K562 (cell line): Measurements from ENCODE around the gene GNS. TPM values are rescaled to one million over a fixed set of nuclear protein-coding genes. Genes with fewer than 3 reads are reported as not detected.

Experiments used
- ATAC-seq: fragments of 200-7000 bp; cut with Tn5 transposase; 3 replicates; pipeline ENCODE4 v1.9.1; 2020; ENCODE audit warnings: moderate library complexity
- BruUV-seq: library from RNA; stranded (reverse); fragments of 400-500 nt; replicated peaks from 2 replicates; lab custom pipeline; 2021; lab: Mats Ljungman, UMichigan
- CTCF ChIA-PET: fragments of 300-600 bp; formaldehyde crosslinking; extraction: SDS; loops from one replicate; lab custom pipeline; 2021; ENCODE audit warnings: low intra/inter-chr PET ratio; lab: Yijun Ruan, JAX
- POLR2A ChIA-PET: fragments of 300-600, 350-650 bp; sonication (Branson Sonifier 250); formaldehyde crosslinking; extraction: SDS; loops from one replicate; lab custom pipeline; 2021; ENCODE audit warnings: antibody characterized with exemption, inconsistent platforms; lab: Yijun Ruan, JAX
- DNase-seq, 4 experiments: peaks; one replicate each; pipeline versions ENCODE4 v3.0.0 to v3.0.0-alpha.2; 2011 to 2018; ENCODE audit warnings: low spot score in 3 of 4, mixed read lengths in 3 of 4; ENCODE audit errors: extremely low read depth in 1 of 4
- FAIRE-seq: peaks from 2 replicates; lab custom pipeline; 2011; peaks lifted over from hg19 to GRCh38; lab: Jason Lieb, UNC
- H2AFZ ChIP-seq: 2 replicates; pipeline ENCODE4 v1.6.0; 2011; ENCODE audit warnings: low read depth, low read length, control low read depth, inconsistent platforms
- H3K27ac ChIP-seq: fragments of 200-600 bp; 3 replicates; pipeline ENCODE4 v1.8.0; 2011; ENCODE audit warnings: low read depth, mild to moderate bottlenecking, control low read depth, inconsistent platforms, low read length, moderate library complexity, mixed read lengths; ENCODE audit errors: extremely low read depth
- H3K27me3 ChIP-seq, 2 experiments: fragments of 300-600 bp in 1 of 2; 2 replicates in 1 of 2; 3 replicates in 1 of 2; pipeline versions ENCODE4 v1.6.0 to v1.8.0; 2011; ENCODE audit warnings: inconsistent platforms in 2 of 2, low read length in 2 of 2, mild to moderate bottlenecking in 1 of 2, mixed read lengths in 1 of 2, moderate library complexity in 1 of 2; ENCODE audit not compliant: control insufficient read depth in 2 of 2, insufficient read depth in 2 of 2
- H3K36me3 ChIP-seq: fragments of 300-600 bp; 3 replicates; pipeline ENCODE4 v1.8.0; 2011; ENCODE audit warnings: mild to moderate bottlenecking, low read length, inconsistent platforms; ENCODE audit not compliant: control insufficient read depth, insufficient read depth
- H3K4me1 ChIP-seq, 2 experiments: fragments of 200-600 bp in 1 of 2; replicated peaks in 1 of 2; 2 replicates in 1 of 2; 3 replicates in 1 of 2; pipeline versions ENCODE4 v1.5.1 to v1.8.0; 2011; ENCODE audit warnings: inconsistent platforms in 2 of 2, low read length in 2 of 2, mild to moderate bottlenecking in 1 of 2, mixed read lengths in 1 of 2, moderate library complexity in 1 of 2; ENCODE audit not compliant: control insufficient read depth in 2 of 2, insufficient read depth in 2 of 2
- H3K4me2 ChIP-seq: 2 replicates; pipeline ENCODE4 v1.6.1; 2011; ENCODE audit warnings: low read length, control low read depth, inconsistent platforms, mixed read lengths; ENCODE audit not compliant: insufficient read depth
- H3K4me3 ChIP-seq: fragments of 200-600 bp; sonication (generic), shearing (Covaris generic); 2 replicates; pipeline ENCODE4 v1.5.1; 2016; ENCODE audit warnings: control low read depth, inconsistent platforms
- H3K79me2 ChIP-seq: fragments of 200-600 bp; 3 replicates; pipeline ENCODE4 v1.8.0; 2011; ENCODE audit warnings: low read length, inconsistent platforms; ENCODE audit not compliant: control insufficient read depth, insufficient read depth
- H3K9ac ChIP-seq, 2 experiments: 2 replicates each; pipeline versions ENCODE4 v1.6.0 to v1.6.1; 2011; ENCODE audit warnings: low read depth in 2 of 2, low read length in 2 of 2, control low read depth in 1 of 2, inconsistent platforms in 1 of 2, mild to moderate bottlenecking in 1 of 2, mixed read lengths in 1 of 2; ENCODE audit not compliant: insufficient read depth in 1 of 2
- H3K9me1 ChIP-seq: one replicate; pipeline ENCODE4 v1.6.0; 2011; ENCODE audit warnings: inconsistent platforms, mild to moderate bottlenecking, low read length, moderate library complexity; ENCODE audit not compliant: control insufficient read depth, insufficient read depth
- H3K9me3 ChIP-seq: replicated peaks from 2 replicates; pipeline ENCODE4 v1.5.1; 2011; ENCODE audit warnings: low read depth, low read length, inconsistent platforms; ENCODE audit not compliant: control insufficient read depth, insufficient read depth
- H4K20me1 ChIP-seq: replicated peaks from 2 replicates; pipeline ENCODE4 v1.6.1; 2011; ENCODE audit warnings: low read length, inconsistent platforms, mixed read lengths; ENCODE audit not compliant: control insufficient read depth, insufficient read depth
- BRD4 ChIP-seq: fragments of 200-600 bp; sonication (generic); IDR thresholded peaks from 2 replicates; pipeline ENCODE4 v1.6.1; 2017; ENCODE audit warnings: inconsistent platforms
- SAFB2 ChIP-seq: fragments of 200-400 bp; formaldehyde crosslinking; IDR thresholded peaks from 2 replicates; pipeline ENCODE4 v1.6.1; 2018; ENCODE audit warnings: borderline replicate concordance, low read length, low read depth, moderate library complexity; ENCODE audit not compliant: severe bottlenecking
- TAF7 ChIP-seq: fragments of 450-650 bp; IDR thresholded peaks from 2 replicates; pipeline ENCODE4 v1.6.1; 2016; ENCODE audit warnings: missing genetic modification characterization, missing compliant biosample characterization
- ZBTB49 ChIP-seq: sonication (generic); formaldehyde crosslinking; IDR thresholded peaks from 2 replicates; pipeline ENCODE4 v1.8.0; 2022; ENCODE audit warnings: missing genetic modification reagents, mild to moderate bottlenecking, borderline replicate concordance
- ZNF217 ChIP-seq: sonication (generic); formaldehyde crosslinking; IDR thresholded peaks from 2 replicates; pipeline ENCODE4 v1.8.0; 2022; ENCODE audit warnings: mild to moderate bottlenecking, missing genetic modification reagents
- ZNF347 ChIP-seq: fragments of 450-650 bp; formaldehyde crosslinking; IDR thresholded peaks from 2 replicates; pipeline ENCODE4 v1.4.0; 2020; ENCODE audit warnings: low read depth, mild to moderate bottlenecking, moderate library complexity
- WGBS: fragments of 100-300 bp; shearing (Covaris generic); methylation state at CpG from one replicate; pipeline ENCODE4 v1.1.6; 2016; ENCODE audit warnings: low coverage, mixed read lengths; ENCODE audit not compliant: insufficient coverage; ENCODE audit errors: missing lambda C conversion rate; 5-methylcytosine and 5-hydroxymethylcytosine counted together
- in situ Hi-C: fragments of 300-500 bp; cut with MboI; formaldehyde crosslinking; loops from 4 replicates; pipeline ENCODE4 v1.15.0; 2018; ENCODE audit warnings: inconsistent platforms, mixed read lengths
- intact Hi-C: fragments of 100-400 bp; cut with micrococcal nuclease; formaldehyde crosslinking; loops from 2 replicates; pipeline ENCODE4 v1.14.2; 2022
- polyA plus RNA-seq, 8 experiments: library from polyadenylated mRNA; depleted of rRNA in 4 of 8; stranded (reverse) in 5 of 8; unstranded in 3 of 8; fragments of >200 nt; fragmentation: Nextera tagmentation in 2 of 8; fragmentation: Illumina TruSeq in 1 of 8; extraction: Ambion mirVana in 2 of 8; extraction: Trizol in 1 of 8; gene quantifications; 2 replicates each; pipeline versions ENCODE4 v1.2.1 to v1.2.3, GENCODE V29; 2011 to 2014; ENCODE audit warnings: inconsistent platforms in 1 of 8, missing spikeins in 1 of 8
- total RNA-seq, 7 experiments: library from RNA; depleted of rRNA in 6 of 7; stranded (reverse); fragments of >200 nt in 6 of 7; fragmentation: Illumina TruSeq in 2 of 7; extraction: Trizol in 2 of 7; gene quantifications; 2 replicates each; pipeline versions ENCODE4 v1.2.1 to v1.2.3, GENCODE V29; 2011 to 2021; ENCODE audit warnings: low replicate concordance in 1 of 7

GNS gene
- total and polyA plus RNA-seq, 9 of the 15 experiments (the other 6 are each of a cell fraction or from before 2014, with no cell fraction given): 4.6 to 30.3 (median 18.9) TPM

- in situ Hi-C loops: loop anchor here (10.0 kb wide), 1 partner anchor 247 kb away; no protein-coding TSS in a partner anchor
- TF ChIP-seq SAFB2 (no peak), ZNF347 (CRISPR knock-in tag) (no peak)
- BruUV-seq: no TSS peak
These were observed 32.9 kb upstream of the GNS start for GRCh38 chr12:64792128-64792527.

GRCh38 chr12:64791036-64791435, 31.8 kb upstream of the GNS start:
- FAIRE-seq (no peak), ATAC-seq (no peak), DNase-seq (no peak)
- Histone ChIP-seq H3K36me3 (no peaks in the 10 kb centered on the region), H3K27me3 (peaks cover 4 to 6% of the 10 kb centered on the region in 2 experiments; a peak in 2 of 5 replicates), H2AFZ (no peak overlapping the region), H3K4me1 (no peaks in the 10 kb centered on the region), H4K20me1 (no peaks in the 10 kb centered on the region), H3K4me3 (no peak overlapping the region), H3K9me1 (no peaks in the 10 kb centered on the region), H3K79me2 (no peaks in the 10 kb centered on the region), H3K9me3 (no peaks in the 10 kb centered on the region), H3K9ac (no peak overlapping the region), H3K4me2 (no peak overlapping the region), H3K27ac (no peak overlapping the region)
- BruUV-seq: no TSS peak
- CTCF ChIA-PET: no interaction called here
- POLR2A ChIA-PET: no interaction called here
- TF ChIP-seq TAF7 (tag): no peak
- no peak for TF ChIP-seq BRD4
- TF ChIP-seq ZNF217: no peak
- TF ChIP-seq ZBTB49: no peak
- intact Hi-C loops (no loop called here), in situ Hi-C loops (loop anchor here (10.0 kb wide), 1 partner anchor 246 kb away; no protein-coding TSS in a partner anchor)

More at GRCh38 chr12:64792128-64792527, 32.9 kb upstream of the GNS start:
- H2AFZ ChIP-seq: no peak overlapping the region
- H4K20me1 ChIP-seq: no peaks in the 10 kb centered on the region
- H3K4me3 ChIP-seq: no peak overlapping the region
- FAIRE-seq (no peak), DNase-seq (no peak), ATAC-seq (no peak)
- WGBS: 0% methylated on average over 1 of the region's 1 CpG
- no peaks in the 10 kb centered on the region for H3K9me3 ChIP-seq
- peaks cover 4 to 6% of the 10 kb centered on the region in 2 experiments; a peak in 2 of 5 replicates for H3K27me3 ChIP-seq
- H3K27ac ChIP-seq: no peak overlapping the region
- H3K9ac ChIP-seq: no peak overlapping the region
- no peaks in the 10 kb centered on the region for H3K4me1 ChIP-seq
- H3K4me2 ChIP-seq: no peak overlapping the region
- CTCF ChIA-PET: no interaction called here
- intact Hi-C loops: no loop called here
- POLR2A ChIA-PET: no interaction called here
- H3K79me2 ChIP-seq: no peaks in the 10 kb centered on the region
- no peaks in the 10 kb centered on the region for H3K9me1 ChIP-seq
- no peaks in the 10 kb centered on the region for H3K36me3 ChIP-seq
